NCI-H146 treated with DMSO at 0.1 percent for 48 hours (cell line): ENCODE results near the gene NPY4R2.
"Not testable (repeated sequence)": the region's sequence is repeated elsewhere in the genome, so short reads cannot be mapped to it uniquely, and the experiment has no call there.

Experiments used
- DNase-seq: peaks from one replicate; lab custom pipeline; 2025; ENCODE audit not compliant: unreplicated experiment; lab: John Stamatoyannopoulos, UW

The NPY4R2 gene

GRCh38 chr10:47918475-47918874 lies at the start of gene NPY4R2:
TSS of gene NPY4R2 (plus strand) at chr10:47918662. CDS start at chr10:47921988, 3,326 bp downstream.
- DNase-seq: not testable (repeated sequence)

- DNase-seq: not testable (repeated sequence)
Measured at GRCh38 chr10:47870887-47871286, 47.6 kb upstream of the NPY4R2 start.

GRCh38 chr10:47871485-47872180 lies 46.8 kb upstream of the NPY4R2 start:
- not testable (repeated sequence) for DNase-seq

DNA sequence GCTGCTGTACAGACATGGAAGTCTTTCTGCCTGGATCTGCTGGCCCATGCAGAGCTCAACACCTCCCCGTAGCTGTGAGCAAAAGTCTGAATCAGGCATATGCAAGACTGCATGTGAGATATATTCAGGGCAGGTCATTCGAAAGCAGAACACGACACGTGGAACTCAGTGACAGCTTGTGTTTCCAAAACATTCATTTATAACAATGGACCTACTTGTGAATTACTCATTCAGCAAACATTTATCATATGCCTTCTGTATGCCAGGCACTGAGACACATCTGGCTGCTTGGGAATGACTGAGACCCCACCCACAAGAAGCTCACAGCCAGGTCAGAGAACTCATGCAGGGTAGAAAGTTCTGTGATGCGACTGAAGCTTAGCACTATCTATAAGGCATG lies 46.2 kb upstream of the NPY4R2 start:
- DNase-seq: not testable (repeated sequence)

DNA sequence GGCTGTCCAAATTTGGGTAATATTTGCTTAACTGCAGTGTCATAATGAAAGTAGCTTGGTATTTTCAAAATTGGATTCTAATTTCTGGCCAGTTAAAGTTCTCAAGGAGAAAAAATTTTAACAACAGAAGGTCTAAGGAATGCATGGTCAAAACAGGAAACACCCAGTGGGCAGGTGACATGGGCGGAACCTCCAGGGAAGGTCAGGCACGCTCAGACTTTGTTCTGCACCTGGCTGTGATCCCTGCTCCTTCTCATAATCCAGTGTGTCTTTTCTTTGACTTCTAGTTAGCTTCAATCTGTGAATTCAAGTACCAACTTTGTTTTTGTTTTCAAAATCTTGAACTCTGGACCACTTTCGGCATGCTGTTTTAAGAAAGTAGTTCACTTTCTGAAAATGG lies 34.2 kb upstream of the NPY4R2 start:
- DNase-seq: not testable (repeated sequence)

DNA sequence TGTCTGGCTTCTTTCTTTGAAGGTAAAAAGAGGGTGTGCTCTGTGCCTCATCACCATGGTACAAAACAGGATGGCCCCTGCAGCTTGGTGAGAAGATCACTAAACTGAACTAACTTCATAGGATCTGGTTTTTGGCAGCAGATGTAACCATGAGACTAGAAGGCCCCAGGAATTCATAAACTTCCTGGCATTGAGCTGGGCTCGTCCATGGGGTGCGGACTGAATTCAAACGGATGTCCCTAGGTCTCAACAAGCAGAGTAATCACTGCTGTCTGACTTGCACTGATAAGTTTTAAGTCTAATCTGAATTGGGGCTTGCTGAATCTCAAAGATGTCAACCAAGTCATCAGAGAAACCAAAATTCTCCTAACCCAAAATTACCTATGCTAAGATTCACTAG lies 33.5 kb upstream of the NPY4R2 start:
- not testable (repeated sequence) for DNase-seq

DNA sequence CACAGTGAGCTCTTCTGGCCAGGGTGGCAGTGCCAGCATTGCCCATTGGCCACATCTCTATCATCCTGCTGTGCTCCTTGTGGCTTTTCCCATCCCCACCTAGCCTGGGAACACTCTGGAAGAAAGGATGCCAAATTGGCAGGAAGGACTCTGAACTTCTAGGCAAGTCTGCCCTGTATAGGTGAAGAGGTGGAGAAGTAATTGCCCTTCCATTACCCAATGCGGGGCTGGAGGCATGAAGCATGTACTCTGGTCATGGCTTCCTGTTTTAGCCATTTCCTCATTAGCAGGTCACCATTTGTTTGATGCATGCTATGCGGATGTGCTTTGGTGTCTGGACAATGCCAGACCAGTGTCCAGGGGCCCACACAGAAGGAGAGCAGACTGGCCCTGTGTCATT lies 32.1 kb upstream of the NPY4R2 start:
- not testable (repeated sequence) for DNase-seq

- DNase-seq: not testable (repeated sequence)
Measured at GRCh38 chr10:47886827-47887226, 31.6 kb upstream of the NPY4R2 start.

DNA sequence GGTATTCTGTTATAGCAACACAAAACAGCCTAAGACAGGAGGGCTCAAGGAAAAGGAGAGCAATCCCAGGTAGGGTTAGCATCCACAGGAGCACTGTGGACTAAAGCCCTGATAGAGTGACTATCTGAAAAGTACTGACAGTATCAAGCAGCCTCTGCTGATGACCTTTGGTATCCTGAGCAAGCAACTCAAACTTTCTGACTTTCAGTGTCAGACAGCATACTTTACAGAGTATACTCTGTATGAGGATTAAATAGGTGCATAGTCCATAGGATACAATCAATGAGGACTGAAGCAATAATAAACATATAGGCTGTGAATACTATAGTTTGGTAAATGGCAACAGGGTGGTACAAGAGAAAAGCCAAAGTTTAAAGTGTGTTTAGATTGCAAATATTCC lies 27.7 kb upstream of the NPY4R2 start:
- not testable (repeated sequence) for DNase-seq

DNA sequence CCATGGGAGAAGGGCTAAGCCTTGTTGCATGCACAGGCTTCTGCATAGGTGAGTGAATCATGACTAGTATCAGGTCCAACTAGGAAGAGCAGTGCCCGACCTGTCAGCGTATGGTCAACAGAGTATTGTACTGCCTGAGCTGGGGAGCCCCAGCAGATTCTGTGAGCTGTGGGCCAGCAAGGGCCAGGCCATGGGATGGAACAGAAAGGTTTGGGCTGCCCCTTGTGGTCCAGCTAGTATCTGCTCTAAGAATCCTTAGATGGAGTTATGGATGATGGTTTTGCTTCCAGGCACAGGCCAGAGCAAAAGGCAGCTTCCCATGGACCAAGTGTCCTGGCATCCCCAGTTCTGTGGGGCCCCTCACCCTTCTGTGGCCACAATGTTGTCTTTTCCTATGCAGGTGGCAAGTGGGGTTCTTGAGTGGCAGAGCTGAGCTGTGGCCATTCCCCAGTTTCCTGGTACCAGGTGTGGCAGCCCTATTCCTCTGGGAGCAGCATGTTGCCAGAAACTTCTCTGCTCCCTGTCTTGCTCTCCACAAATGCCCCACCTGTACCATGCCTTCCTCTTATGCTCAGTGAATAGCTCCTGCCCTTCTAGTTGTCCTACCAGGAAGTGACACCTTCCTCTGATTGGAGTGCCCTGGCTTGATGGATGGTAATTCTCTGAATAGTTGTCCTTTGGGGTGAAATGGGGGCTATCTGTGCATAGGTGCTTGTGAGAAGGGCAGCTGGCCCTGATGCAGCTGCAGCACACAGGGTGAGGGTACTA lies 25.8 kb upstream of the NPY4R2 start:
- not testable (repeated sequence) for DNase-seq

- not testable (repeated sequence) for DNase-seq
Measured at GRCh38 chr10:47894571-47894970, 23.9 kb upstream of the NPY4R2 start.

DNA sequence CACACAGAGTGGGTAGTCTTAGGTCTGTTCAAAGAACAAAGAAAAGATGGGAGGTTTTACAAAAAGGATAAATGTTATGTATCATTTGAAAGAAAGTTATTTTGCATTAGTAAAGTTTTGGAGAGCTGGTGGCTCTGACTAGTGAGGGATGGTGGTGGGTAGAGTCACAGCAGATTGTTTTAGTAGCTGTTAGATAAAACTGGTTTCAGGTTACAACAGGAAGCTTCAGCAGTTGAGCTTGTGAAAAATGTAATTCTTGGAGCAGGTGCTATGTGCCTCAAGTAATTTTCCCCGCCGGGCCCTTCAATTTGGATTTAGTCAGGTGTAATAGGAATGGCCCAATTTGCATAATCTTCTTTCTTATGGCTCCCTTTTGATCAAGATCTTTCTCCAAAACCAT lies 20.6 kb upstream of the NPY4R2 start:
- not testable (repeated sequence) for DNase-seq

DNA sequence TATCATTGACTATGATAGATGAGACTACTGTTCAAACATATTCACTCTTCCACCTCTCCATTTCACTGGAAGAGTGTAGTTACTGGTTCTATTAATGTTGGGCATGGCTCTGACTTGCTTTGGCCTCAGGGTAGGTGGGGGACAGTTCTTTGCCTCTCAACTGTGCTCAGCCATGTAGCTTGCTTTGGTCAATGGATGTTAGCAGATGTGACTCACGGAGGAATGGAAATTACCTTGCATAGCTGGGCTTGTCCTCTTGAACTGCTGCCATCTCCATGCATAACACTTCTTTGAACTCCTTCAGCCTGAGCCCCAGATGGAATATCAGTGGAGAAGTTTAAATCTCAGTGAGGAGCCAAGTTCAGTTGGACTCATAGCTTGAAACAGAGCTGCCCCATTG lies 9.1 kb upstream of the NPY4R2 start:
- DNase-seq: not testable (repeated sequence)

DNA sequence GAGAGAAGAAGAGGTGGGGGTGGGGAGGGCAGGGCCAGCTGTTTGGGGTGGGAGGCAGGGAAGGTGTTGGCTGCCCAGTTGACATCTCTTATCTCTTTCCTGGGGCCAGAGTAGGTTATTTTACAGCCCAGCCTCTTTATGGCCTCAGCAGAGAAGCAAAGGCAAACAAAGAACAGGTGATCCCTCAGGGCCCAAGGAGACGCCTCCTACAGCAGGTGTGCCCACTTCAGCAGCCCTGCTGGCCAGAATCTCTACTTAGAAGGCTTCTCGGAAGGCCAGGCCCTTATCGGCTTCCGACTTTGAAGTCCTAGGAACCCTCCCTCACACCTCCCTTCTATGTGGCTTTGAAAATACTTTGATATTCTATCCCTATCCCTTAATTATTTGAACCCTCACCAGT lies 8.0 kb upstream of the NPY4R2 start:
- DNase-seq: not testable (repeated sequence)

DNA sequence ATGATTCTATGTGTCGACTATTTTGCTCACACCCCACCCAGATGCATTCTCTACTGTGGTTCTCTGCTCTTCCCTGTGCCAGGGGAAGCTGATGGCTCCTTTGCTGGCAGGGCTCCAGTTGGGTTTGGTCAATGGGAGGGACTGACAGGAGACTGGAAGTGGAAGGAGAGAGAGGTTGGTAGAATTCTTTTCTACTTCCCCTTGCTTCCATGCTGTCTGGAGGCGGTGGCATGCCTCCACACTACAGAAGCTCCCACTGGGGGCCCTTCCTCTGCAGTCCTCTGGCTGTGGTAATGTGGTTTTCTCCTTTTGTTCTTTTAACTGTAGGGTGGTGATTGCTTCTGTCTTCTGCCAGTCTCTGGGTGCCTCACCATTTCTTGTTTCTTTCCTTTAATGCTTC lies 4.4 kb upstream of the NPY4R2 start:
- DNase-seq: not testable (repeated sequence)

DNA sequence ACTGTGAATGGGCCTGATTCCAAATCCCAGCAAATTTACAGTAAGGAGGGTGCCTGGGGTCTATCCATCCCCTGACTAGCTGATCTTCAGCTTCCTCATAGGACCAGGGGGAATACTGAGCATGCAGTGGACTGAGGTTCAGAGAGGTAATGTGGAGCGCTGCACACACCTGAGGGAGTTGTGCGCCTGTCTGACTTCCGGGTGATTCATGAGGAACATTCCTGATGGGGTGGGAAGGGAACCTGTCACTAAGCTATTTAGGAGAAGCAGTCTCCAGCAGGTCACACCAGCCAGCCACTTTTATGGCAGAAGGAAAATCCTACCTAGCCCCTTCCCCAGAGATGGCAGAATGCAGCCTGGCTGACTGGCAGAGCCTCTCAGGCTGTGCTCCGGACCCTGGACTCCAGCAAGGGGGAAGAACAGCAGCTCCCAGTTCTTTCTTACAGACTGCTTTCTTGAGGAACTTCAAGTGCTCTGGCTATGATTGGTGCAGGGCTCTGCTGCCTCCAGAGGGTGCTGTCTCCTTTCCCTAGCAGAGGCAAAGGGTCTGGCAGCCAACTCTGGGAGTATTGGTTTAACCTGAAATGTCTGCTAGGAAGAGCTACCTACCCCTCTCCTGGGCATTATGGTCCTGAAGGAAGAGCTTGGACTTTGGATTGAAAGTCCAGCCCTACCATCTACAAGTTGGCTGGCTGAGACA lies 2.5 kb upstream of the NPY4R2 start:
- not testable (repeated sequence) for DNase-seq

DNA sequence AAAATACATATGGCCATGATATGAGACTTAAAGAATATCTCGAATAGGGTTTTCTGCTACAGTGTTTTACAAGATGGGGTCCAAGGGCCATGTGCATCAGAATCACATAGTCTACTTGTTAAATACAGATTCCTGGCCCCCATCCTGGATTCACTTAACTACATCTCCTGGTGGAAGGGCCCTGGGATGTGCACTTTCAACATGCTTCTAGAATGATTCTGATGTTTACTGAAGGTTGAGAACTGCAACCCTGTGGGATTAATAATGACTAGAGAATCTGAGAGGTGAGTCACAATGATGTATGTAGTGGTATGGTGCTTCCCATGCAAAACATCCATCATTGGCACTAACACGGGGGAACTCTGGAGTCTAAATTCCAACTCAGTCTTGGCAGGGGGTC lies 2.1 kb downstream of the NPY4R2 start:
- not testable (repeated sequence) for DNase-seq

GRCh38 chr10:47922503-47922902 lies 4.0 kb downstream of the NPY4R2 start:
- DNase-seq: not testable (repeated sequence)

DNA sequence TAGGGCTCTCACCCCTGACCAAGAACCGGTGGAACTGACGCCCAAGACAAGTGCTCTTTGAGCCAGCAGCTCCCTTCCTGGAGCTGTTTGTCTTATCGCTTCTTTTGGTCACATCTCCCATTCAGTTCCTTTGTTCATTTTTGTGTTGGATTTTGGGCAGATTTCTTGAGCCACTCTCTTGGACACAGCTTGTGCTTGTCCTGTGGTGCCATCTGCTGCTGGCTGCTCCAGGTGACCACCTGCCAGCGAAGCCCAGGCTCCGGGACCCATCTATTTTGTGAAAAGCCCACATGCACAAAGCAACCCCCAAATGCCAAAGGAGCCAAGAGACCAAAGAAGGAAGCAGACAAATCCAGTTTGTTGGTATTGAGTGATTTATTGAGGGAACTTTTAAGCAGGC lies 6.2 kb downstream of the NPY4R2 start:
- not testable (repeated sequence) for DNase-seq

DNA sequence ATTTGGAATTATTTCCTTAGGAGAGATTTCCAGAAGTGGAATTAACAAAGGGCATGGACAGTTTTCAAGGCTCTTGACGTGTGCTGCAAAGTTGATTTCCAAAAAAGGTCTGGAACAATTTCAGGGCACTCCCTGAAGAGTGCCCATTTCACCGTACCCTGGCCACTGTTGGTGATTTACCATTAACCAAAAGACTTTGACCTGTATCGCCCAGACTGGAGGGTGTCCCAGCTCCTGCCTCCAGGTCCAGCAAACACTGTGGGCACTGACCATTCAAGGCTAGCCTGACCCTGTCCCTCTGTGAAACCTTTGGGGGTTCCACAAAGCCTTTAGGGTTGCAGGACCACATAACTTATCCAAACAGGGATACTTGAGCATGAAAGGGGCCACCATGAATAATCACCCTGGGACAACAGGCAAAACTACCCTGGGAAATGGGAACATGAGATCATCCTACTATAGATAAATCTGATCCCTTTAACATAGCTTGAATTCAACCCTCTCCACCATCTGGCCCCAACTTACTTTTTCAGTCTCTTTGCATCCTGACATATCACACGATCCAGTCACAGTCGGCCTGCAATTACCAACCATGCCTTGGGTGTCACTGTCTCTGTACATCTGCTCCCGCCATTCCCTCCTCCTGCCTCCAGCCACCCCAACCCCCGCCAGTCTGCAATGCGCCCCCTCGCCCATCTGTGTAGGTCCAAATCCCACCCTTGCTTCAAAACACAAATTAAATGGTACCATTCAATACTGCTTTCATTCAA lies 8.9 kb downstream of the NPY4R2 start:
- not testable (repeated sequence) for DNase-seq

DNA sequence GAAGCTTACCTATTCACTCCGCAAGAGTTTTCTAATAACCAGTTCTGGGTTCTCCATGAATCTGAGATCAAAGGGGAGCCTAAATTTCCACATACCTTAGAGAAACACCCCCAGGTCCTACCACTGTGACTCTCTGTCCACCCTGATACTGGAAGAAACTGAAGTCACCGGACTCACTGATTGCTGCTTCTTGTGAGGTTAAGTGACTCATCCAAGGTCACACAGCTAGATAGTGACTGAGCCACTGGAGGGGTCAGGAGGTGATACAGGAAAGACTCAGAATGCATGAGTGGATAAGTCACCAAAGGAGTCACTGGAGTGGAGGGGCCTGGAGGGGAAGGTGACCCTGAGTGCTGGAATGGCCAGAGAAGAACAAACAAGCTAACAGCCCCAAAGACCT lies 9.8 kb downstream of the NPY4R2 start:
- DNase-seq: not testable (repeated sequence)
